Measurements from ENCODE around the gene CISTR.

The CISTR gene

GRCh38 chr12:53756300-53757100 is 4.7 kb upstream of the CISTR start:
- H3K9me3 Mint-ChIP-seq = no peaks in the 10 kb centered on the region
- H3K36me3 Mint-ChIP-seq (ENCODE audit: low read depth) = no peaks in the 10 kb centered on the region
- peaks cover 15% of the 10 kb centered on the region for H3K4me1 Mint-ChIP-seq
- peak overlapping the region in 1 of 3 experiments; percentile 12 for H3K4me3 Mint-ChIP-seq
- TF ChIP-seq CTCF (IDR thresholded peaks at IDR 0.05; ENCODE audit: unreplicated experiment in 3 of 3) = no peak
- H3K27ac Mint-ChIP-seq = peak overlapping the region in 1 of 3 experiments; percentile 2
- peaks cover 56% of the 10 kb centered on the region for H3K27me3 Mint-ChIP-seq (ENCODE audit: low read depth)

- Mint-ChIP-seq H3K4me3 (peak overlapping the region in 2 of 3 experiments; percentile 4 to 39), H3K9me3 (no peaks in the 10 kb centered on the region), H3K36me3 (ENCODE audit: low read depth) (no peaks in the 10 kb centered on the region), H3K4me1 (peaks cover 15% of the 10 kb centered on the region), H3K27ac (peak overlapping the region in 2 of 3 experiments; percentile 16 to 52), H3K27me3 (ENCODE audit: low read depth) (peaks cover 50% of the 10 kb centered on the region)
- no peak for TF ChIP-seq CTCF (IDR thresholded peaks at IDR 0.05; ENCODE audit: unreplicated experiment in 3 of 3)
Observed at GRCh38 chr12:53755893-53756292, 4.1 kb upstream of the CISTR start.

GRCh38 chr12:53755451-53755891 is 3.7 kb upstream of the CISTR start:
- no peaks in the 10 kb centered on the region for H3K9me3 Mint-ChIP-seq
- peak overlapping the region in 2 of 3 experiments; percentile 16 to 52 for H3K27ac Mint-ChIP-seq
- peak overlapping the region in 2 of 3 experiments; percentile 4 to 39 for H3K4me3 Mint-ChIP-seq
- peaks cover 15% of the 10 kb centered on the region for H3K4me1 Mint-ChIP-seq
- H3K27me3 Mint-ChIP-seq (ENCODE audit: low read depth) = peaks cover 46% of the 10 kb centered on the region
- H3K36me3 Mint-ChIP-seq (ENCODE audit: low read depth) = no peaks in the 10 kb centered on the region
- no peak for TF ChIP-seq CTCF (IDR thresholded peaks at IDR 0.05; ENCODE audit: unreplicated experiment in 3 of 3)

- H3K4me3 Mint-ChIP-seq = no peak overlapping the region
- no peak overlapping the region for H3K27ac Mint-ChIP-seq
- H3K4me1 Mint-ChIP-seq = peaks cover 15% of the 10 kb centered on the region
- no peak for TF ChIP-seq CTCF (IDR thresholded peaks at IDR 0.05; ENCODE audit: unreplicated experiment in 3 of 3)
- peaks cover 38% of the 10 kb centered on the region for H3K27me3 Mint-ChIP-seq (ENCODE audit: low read depth)
- no peaks in the 10 kb centered on the region for H3K9me3 Mint-ChIP-seq
- H3K36me3 Mint-ChIP-seq (ENCODE audit: low read depth) = no peaks in the 10 kb centered on the region
Observed at GRCh38 chr12:53754633-53755264, 3.0 kb upstream of the CISTR start.

GRCh38 chr12:53754188-53754585 is 2.4 kb upstream of the CISTR start:
- no peak overlapping the region for H3K4me3 Mint-ChIP-seq
- TF ChIP-seq CTCF (IDR thresholded peaks at IDR 0.05; ENCODE audit: unreplicated experiment in 3 of 3) = no peak
- peaks cover 33% of the 10 kb centered on the region for H3K27me3 Mint-ChIP-seq (ENCODE audit: low read depth)
- no peaks in the 10 kb centered on the region for H3K36me3 Mint-ChIP-seq (ENCODE audit: low read depth)
- H3K27ac Mint-ChIP-seq = no peak overlapping the region
- H3K4me1 Mint-ChIP-seq = peaks cover 11% of the 10 kb centered on the region
- no peaks in the 10 kb centered on the region for H3K9me3 Mint-ChIP-seq

Data from nephron (organoid).